ENCODE measurements around the gene TPD52L2. TPM values are rescaled to one million over a fixed set of nuclear protein-coding genes. Genes with fewer than 3 reads are reported as not detected.

Gene TPD52L2
- total RNA-seq, 1 donor from 2014 or later, result 73.8 TPM

- Mint-ChIP-seq H3K36me3 (peaks cover 5% of the 10 kb centered on the region), H3K4me3 (peak overlapping the region; percentile 87), H3K4me1 (peaks cover 27% of the 10 kb centered on the region)
Observed at GRCh38 chr20:63895952-63896263, 30.8 kb downstream of the TPD52L2 start.

GRCh38 chr20:63896264-63897105 is 31.4 kb downstream of the TPD52L2 start:
- H3K27ac Mint-ChIP-seq, result peak overlapping the region; percentile 97
- peaks cover under 1% of the 10 kb centered on the region for H3K36me3 Mint-ChIP-seq
- H3K4me1 Mint-ChIP-seq, result peaks cover 27% of the 10 kb centered on the region
- peak overlapping the region; percentile 87 for H3K4me3 Mint-ChIP-seq
- H3K9me3 Mint-ChIP-seq, result no peaks in the 10 kb centered on the region
- DNase-seq (ENCODE audit: low spot score in 2 of 2, unreplicated experiment in 2 of 2), result peak in 1 of 2 experiments; percentile 44
- TF ChIP-seq CTCF (IDR thresholded peaks at IDR 0.05; ENCODE audit: unreplicated experiment), result no peak
- H3K27me3 Mint-ChIP-seq (ENCODE audit: low read depth), result no peaks in the 10 kb centered on the region

More at GRCh38 chr20:63895952-63896263, 30.8 kb downstream of the TPD52L2 start:
- Mint-ChIP-seq H3K27ac (peak overlapping the region; percentile 97), H3K27me3 (ENCODE audit: low read depth) (no peaks in the 10 kb centered on the region), H3K9me3 (no peaks in the 10 kb centered on the region)
- no peak for TF ChIP-seq CTCF (IDR thresholded peaks at IDR 0.05; ENCODE audit: unreplicated experiment)
- DNase-seq (ENCODE audit: low spot score in 2 of 2, unreplicated experiment in 2 of 2), result no peak

- Mint-ChIP-seq H3K9me3 (no peaks in the 10 kb centered on the region), H3K4me1 (peaks cover 27% of the 10 kb centered on the region), H3K27ac (no peak overlapping the region), H3K36me3 (no peaks in the 10 kb centered on the region), H3K4me3 (no peak overlapping the region), H3K27me3 (ENCODE audit: low read depth) (no peaks in the 10 kb centered on the region)
- no peak for DNase-seq (ENCODE audit: low spot score in 2 of 2, unreplicated experiment in 2 of 2)
- TF ChIP-seq CTCF (IDR thresholded peaks at IDR 0.05; ENCODE audit: unreplicated experiment), result no peak
Observed at GRCh38 chr20:63897978-63898561, 33.0 kb downstream of the TPD52L2 start.

- DNase-seq (ENCODE audit: low spot score in 2 of 2, unreplicated experiment in 2 of 2), result no peak
- Mint-ChIP-seq H3K27ac (peak overlapping the region; percentile 16), H3K4me1 (peaks cover 25% of the 10 kb centered on the region), H3K9me3 (no peaks in the 10 kb centered on the region), H3K4me3 (no peak overlapping the region), H3K27me3 (ENCODE audit: low read depth) (no peaks in the 10 kb centered on the region), H3K36me3 (no peaks in the 10 kb centered on the region)
- TF ChIP-seq CTCF (IDR thresholded peaks at IDR 0.05; ENCODE audit: unreplicated experiment), result no peak
Observed at GRCh38 chr20:63898882-63899558, 34.0 kb downstream of the TPD52L2 start.

- Mint-ChIP-seq H3K36me3 (peaks cover 1% of the 10 kb centered on the region), H3K4me1 (peaks cover 22% of the 10 kb centered on the region), H3K4me3 (no peak overlapping the region), H3K27ac (no peak overlapping the region), H3K9me3 (no peaks in the 10 kb centered on the region), H3K27me3 (ENCODE audit: low read depth) (no peaks in the 10 kb centered on the region)
- DNase-seq (ENCODE audit: low spot score in 2 of 2, unreplicated experiment in 2 of 2), result no peak
- TF ChIP-seq CTCF (IDR thresholded peaks at IDR 0.05; ENCODE audit: unreplicated experiment), result no peak
Observed at GRCh38 chr20:63900413-63900812, 35.3 kb downstream of the TPD52L2 start.
